ENCODE results near the gene SAMD4A.

Gene SAMD4A

DNA sequence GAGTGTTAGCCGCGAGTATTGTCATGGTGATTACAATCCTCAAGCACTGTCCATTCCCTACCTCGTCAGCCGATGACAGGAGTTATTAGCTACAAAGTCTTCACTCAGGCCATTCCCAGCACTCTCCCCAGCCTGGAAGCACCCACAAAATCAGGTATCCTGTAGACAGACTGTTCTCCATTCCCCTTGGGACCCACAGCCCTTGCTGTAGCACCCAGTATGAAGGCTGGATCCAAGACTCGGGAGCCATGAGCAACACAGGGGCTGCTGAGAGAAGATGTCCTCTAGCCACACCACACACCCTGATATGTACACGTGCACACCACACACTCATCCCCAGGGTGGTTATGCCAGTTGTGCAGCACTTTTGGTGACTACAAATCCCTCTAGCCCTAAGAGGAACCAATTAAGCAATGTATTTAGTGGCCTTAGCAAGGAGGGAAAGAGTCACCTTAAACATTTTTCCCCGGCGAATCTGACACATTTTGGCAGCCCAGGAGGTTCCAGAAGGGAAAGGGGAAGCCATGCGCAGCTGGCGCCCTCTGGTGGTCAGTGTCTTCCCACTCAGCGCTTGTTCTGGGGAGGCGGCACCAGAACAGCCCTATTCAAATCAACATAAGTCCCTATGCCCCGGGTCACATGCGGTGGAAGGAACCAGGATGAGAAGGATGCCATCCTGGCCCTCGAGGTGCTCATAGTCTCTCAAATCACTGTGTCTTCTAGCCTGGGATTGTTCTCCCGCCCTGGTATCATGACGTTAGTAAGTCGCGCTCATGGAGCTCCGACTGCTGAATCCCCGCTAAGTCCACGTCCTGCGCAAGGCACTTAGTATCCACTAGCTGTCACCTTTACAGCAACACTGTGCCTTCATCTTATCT, 238.8 kb downstream of the SAMD4A start:
- DNase-seq (ENCODE audit: low read depth, low spot score): peak; percentile 18
- no peak overlapping the region for H3K27ac ChIP-seq

DNA sequence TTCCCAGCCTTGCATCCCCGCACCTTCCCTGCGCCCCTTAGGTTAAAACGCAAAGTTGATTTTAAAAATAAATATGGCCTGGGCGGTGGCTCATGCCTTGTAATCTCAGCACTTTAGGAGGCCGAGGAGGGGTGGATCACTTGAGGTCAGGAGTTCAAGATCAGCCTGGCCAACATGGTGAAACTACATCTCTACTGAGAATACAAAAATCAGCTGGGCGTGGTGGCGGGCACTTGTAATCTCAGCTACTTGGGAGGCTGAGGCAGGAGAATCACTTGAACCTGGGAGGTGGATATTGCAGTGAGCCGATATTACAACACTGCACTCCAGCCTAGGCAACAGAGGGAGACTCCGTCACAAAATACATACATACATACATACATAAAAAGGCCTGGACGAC, 239.7 kb downstream of the SAMD4A start:
- no peak for DNase-seq (ENCODE audit: low read depth, low spot score)

DNA sequence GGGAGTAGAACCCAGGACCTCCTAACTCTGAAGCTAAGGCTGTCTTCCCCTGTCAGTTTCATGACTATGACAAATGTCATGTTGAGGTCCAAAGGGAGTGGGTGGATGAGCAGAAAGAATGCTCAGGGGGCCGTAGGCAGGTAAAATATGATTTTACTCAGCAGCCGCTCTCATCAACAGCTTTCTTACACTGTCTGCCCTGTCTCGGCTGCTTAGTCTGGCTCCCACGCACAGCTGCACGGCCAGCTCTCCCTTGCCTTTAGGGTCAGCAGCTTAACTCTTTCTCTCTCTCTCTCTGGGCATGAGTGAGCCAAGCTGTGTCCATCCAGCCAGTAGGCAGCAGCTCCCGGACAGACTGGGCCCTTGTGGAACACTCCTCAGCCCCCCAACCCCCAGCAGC, 240.5 kb downstream of the SAMD4A start:
- no peak for DNase-seq (ENCODE audit: low read depth, low spot score)
- no peak overlapping the region for H3K27ac ChIP-seq

More for the DNA sequence above, 239.7 kb downstream of the SAMD4A start:
- no peak overlapping the region for H3K27ac ChIP-seq

DNA sequence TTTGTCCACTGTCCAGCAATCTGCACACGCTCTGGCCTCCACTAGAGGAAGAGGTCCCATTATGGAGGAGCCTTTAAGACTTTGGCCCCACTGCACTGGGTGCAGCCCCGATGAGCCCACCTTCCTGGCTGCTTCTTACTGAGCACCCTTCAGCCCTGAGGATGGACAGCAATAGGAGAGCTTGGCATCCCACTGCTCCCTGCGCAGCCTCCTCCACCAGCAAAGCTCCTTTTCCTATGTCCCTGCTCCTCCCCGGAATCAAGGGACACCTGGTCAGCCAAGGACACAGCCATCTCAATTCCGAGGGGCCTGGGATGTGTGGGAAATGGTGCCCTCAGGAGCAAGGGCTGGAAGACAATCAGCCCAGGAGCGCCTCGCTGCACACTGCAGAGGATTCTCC, 241.0 kb downstream of the SAMD4A start:
- H3K27ac ChIP-seq: no peak overlapping the region
- no peak for DNase-seq (ENCODE audit: low read depth, low spot score)

DNA sequence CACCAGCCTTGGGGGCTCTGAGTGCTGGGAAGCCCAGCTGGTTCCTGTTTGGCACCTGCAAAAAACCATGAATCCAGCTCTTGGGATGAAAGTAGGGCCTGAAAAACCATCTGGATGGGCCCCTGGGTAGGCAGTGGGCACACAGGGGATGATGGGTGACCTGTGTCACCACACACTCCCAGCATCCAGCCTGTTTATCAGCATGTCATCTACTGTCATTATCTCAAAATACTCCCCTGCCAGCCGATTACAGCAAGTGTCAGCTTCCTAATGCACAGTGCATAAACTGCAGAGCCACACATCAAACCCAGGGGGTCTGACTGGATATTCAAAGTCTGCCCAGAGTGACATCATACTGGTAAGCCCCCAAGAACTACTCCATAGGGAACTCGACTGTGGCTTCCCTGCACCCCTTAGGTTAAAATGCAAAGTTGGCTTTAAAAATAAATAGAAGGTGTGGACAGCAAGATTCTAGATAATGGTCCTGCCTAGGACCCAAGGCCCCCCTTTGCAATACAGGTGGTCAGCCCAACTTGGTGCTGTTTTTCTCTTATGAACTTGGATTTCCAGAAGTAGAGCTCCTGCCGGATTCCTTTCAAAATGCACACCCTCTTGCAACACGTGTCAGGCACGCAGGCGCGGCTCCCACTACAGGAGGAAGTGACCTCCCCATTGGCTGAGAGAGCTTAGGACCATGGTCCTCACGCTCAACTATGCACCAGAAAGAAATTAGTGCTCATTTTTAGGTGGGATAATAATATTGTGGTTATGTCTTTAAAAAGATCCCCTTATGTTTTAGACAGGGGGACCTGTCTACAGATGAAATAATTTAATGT, 241.6 kb downstream of the SAMD4A start:
- DNase-seq (ENCODE audit: low read depth, low spot score): no peak
- no peak overlapping the region for H3K27ac ChIP-seq

DNA sequence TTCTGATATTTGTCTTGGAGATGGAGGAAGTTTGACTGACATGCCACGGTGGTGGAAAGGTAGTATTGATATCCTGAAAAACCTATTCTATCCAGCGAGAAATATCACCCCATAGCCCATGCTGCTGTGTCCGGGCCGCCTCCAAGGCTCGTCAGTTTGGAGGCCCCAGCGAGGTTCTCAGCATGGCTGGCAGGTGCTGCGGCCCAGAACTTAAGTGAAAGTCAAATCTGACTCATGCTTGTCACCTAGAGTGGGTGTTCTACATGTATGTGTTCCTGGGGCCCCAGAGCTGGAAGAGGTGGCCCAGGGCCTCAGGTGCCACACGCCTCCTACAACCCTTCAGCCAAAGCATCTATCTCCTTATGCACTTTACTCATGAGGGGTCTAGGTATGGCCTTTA, 242.8 kb downstream of the SAMD4A start:
- DNase-seq (ENCODE audit: low read depth, low spot score): no peak
- no peak overlapping the region for H3K27ac ChIP-seq

DNA sequence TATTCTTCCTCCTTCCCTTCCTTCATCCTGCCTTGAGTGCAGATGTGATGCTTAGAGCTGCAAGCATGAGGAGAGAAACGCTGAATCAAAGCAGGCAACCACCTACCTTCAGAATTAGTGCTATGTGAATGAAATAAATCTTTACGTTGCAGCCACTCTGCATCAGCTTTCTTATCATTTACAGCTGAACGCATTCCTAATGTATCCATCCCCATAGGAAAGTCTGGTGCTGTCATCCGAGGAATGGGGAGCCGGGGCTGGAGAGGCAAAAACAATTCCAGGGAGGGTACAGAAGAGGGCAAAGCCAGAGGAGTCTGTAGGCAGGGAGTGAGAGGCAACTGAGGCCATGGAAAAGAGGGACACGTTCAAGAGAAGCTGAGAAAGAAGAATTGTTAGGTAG, 245.7 kb downstream of the SAMD4A start:
- no peak overlapping the region for H3K27ac ChIP-seq
- DNase-seq (ENCODE audit: low read depth, low spot score): no peak

DNA sequence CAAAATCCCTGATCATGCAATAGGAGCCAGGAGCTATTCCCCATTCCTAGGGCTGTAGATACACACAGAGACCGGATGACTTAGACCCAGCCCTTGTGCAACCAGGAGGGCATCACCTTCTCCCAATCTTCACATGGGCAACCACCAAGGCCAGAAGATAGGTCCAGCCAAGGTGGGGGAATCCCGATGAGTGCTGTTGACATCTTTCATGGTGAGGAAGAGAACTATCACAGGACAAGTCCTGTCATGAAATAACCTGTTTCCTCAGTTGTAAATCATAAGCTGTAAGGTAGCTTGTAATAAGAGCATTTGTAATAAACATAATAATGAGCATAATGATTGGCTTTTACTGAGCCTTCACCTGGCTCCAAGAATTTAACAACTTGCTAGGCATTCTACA, 246.2 kb downstream of the SAMD4A start:
- no peak overlapping the region for H3K27ac ChIP-seq
- DNase-seq (ENCODE audit: low read depth, low spot score): peak; percentile 48

DNA sequence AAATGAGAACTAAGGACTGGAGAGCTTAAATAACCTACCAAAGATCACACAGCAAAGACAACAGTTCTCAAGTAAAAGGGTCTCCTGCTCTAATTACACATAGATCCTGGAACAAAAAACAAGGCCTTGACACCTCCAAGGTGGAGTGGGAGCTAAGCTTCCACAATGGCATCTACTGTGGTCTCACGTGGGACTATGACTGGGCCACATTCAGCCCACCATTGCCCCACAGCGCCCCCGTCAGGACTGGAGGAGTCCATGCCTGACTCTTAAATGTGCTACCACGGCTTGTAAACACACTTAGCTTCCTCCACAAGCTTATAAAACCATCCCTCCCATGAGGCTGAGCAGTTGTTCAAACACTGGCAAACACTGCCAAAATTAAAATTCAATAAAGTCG, 247.1 kb downstream of the SAMD4A start:
- no peak for DNase-seq (ENCODE audit: low read depth, low spot score)
- no peak overlapping the region for H3K27ac ChIP-seq

DNA sequence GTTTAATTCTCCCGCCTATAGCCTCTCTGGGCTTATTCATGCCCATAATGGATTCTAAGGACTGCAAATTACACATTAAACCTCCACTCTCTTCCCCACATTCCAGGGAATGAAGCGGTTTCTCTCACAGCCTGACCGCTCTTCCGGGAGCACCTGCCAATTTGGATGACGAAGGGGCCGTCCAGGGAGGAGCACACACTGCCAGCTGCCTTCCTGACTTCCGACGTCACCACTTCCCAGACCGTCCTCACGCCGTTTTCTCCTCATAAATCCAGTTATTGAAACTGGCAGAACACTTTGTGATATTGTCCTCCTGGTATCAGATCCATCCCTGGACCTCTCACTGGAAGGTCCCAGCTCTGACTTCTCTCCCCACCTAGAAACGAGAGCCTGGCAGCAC, 248.1 kb downstream of the SAMD4A start:
- H3K27ac ChIP-seq: no peak overlapping the region
- DNase-seq (ENCODE audit: low read depth, low spot score): no peak

DNA sequence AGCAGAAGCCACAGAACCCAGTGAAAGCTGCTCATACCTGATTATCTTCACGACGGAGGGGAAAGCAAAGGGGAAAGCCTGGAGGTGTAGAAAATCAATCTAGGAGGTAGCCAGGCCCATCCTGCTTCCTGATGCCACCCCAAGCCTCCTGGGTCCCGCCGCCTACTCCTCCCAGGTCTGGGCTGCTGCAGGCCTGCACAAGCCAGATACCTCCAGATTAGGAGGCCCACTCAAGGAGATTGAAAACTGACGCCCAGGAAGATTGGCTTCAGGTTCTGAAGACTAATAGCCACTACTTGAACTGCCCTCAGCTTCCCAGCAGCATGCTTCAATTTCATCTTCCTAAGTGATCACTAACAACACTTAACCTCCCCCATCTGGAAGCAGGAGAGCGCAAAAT, 248.6 kb downstream of the SAMD4A start:
- H3K27ac ChIP-seq: no peak overlapping the region
- DNase-seq (ENCODE audit: low read depth, low spot score): no peak

DNA sequence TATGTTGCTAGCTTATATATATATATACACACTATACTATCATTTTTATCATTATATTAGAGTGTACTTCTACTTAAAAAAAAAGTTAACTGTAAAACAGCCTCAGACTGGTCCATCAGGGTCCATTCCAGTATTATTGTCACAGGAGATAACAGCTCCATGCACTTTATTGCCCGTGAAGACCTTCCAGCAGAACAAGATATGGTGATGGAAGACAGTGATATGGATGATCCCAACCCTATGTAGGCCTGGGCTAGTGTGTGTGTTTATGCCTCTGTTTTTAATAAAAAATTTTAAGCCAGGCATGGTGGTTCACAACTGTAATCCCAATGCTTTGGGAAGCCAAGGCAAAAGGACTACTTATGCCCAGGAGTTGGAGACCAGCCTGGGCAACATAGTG, 249.5 kb downstream of the SAMD4A start:
- no peak for DNase-seq (ENCODE audit: low read depth, low spot score)
- H3K27ac ChIP-seq: no peak overlapping the region

DNA sequence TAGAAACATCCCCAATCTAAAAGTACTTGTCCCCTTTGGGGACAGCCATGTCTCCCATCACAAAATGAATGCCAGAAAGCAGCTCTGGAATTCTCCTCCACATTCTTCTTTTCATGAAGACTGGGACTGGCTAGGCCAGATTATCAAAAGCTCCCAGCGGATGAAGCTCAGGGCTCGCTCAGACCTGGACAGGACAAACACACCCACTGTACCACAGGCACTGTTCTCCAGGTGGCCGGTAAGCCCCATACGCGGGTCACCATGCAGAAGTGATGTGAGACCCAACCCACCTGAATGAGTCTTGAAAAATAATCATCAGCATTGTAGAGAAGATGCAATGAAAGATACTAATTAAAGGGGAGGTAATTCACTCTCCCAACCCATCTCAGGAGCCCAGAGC, 250.6 kb downstream of the SAMD4A start:
- H3K27ac ChIP-seq: no peak overlapping the region
- DNase-seq (ENCODE audit: low read depth, low spot score): no peak

DNA sequence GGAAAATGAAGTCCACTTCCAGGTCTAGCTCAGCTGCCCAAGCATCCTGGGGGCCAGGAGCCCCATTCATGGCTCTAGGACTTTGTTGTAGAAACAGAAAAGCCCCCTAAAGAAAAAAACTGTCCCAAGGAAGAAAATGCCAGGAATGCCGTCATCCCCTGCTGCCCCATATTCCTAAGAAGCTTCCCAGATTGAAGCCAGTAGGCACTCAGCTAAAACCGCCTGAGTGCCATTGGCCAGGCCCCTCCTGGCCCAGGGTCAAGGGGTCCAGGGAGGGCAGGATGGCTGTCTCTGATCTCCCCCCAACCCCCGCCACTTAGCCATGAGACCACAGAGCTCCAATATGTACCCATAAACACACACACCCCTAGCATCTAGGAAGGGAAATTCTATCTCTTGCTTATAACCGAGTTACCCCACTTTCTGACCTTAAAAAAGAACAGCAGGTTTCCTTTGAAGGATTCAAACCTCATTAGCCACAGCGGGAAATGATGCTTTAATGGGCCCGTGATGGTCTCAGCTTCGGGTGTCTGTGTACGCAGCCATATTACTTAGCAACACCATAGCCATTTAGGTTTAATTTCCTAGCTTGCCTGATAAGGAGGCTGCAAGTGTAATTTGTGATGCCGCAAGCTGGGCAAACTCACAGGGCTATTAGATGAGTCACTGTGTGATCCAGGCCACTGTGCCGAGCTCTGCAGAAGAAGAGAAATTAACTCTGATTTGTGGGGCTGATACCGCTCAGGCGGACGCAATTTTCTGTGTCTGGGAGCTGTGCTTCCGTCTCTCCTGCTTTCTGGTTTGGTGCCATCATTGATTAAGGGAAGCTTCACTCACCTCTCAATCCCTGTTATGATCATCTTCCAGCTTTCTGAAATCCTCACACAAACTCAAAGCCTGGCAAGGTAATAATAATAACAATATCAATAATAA, 251.5 kb downstream of the SAMD4A start:
- H3K27ac ChIP-seq: no peak overlapping the region

DNA sequence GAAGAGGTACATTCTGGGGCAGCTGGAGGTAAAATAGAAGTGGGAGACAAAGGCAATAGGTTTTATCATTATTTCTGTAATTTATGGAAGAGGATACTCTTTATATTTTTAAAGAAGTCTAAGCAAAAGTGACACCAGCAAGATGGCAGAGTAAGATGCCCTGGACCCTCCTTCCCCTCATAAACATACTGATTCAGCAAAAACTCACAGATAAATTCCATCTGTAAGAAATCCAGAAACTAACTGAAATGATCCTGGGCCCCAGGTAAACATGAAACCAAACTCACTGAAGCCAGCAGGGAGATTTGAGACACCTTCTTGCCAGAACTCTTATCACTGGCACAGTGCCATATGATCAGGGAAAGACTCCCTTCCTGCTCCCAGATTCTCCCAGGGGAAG, 255.8 kb downstream of the SAMD4A start:
- DNase-seq (ENCODE audit: low read depth, low spot score): no peak
- no peak overlapping the region for H3K27ac ChIP-seq

More for the DNA sequence above, 251.5 kb downstream of the SAMD4A start:
- DNase-seq (ENCODE audit: low read depth, low spot score): no peak

DNA sequence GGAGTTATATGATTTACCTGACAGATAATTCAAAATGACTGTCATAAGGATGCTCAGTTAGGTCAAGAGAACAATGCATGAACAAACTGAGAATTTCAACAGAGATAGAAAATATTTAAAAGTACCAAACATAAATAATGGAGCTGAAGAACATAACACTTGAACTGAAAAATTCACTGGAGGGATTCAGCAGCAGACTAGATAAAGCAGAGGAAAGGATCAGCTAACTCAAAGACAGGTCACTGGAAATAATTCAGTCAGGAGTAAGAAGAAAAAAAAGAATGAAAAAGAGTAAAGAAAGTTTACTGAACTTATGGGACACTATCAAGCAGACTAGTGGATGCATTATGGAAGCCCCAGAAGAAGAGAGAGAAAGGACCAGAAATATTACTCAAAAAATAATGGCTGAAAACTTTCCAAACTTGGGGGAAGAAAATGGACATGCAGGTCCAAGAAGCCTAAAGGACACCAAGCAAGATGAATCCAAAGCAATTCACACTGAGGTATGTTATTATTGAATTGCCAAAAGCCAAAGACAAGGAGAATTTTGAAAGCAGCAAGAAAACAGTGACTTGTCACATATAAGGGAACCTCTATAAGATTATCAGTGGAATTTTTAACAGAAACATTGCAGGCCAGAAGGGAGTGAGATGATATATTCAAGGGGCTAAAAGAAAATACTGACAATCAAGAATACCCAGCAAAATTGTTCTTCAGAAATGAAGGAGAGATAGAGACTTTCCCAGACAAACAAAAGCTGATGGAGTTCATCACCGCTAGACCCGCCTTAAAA, 257.0 kb downstream of the SAMD4A start:
- DNase-seq (ENCODE audit: low read depth, low spot score): no peak
- no peak overlapping the region for H3K27ac ChIP-seq

DNA sequence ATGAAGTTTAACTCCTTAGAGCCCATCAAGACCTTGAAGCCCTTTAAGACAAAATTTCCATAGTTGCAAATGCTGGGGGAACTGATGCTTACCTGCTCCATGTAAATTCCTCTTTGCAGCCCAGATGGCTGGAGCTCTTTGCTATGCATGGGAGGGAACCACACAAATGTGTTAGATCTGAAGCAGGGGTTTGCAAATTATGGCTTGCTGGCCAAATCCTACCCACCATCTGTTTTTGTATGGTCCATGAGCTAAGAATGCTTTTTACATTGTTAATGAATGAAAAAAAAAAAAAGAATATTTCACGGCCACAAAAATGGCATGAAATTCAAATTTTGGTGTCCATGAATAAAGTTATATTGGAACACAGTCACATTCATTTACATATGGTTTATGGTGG, 261.1 kb downstream of the SAMD4A start:
- H3K27ac ChIP-seq: no peak overlapping the region

DNA sequence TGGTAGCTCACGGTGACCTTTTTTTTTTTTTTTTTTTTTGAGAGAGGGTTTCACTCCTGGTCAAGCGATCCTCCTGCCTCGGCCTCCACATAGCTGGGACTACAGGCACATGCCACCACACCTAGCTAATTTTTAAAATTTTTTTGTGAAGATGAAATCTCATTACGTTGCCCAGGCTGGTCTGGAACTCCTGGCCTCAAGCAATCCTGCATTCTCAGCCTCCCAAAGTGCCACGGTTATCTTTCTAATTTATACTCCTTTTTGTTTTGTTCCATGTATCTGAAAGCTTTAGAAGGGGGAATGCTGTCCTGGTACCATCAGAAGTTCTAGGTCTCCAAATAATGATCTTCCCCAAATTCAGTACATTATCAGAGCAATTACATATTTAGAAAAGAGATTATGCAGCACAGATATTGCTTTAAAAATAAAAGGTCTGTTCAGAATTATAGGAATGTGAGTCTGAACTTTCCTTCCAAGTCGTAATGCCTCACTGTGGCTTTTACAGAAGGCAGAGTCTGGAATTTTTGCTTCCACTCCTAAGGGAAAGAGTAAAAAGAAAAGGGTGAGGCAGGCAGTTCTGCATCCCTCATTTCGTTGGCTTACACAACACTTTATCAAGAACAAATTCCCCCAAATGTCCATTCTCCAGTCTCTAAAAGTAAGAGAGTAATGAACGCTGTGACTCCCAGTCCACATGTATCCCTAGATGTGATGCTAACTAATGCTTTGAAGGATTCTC, 262.7 kb downstream of the SAMD4A start:
- DNase-seq (ENCODE audit: low read depth, low spot score): no peak
- no peak overlapping the region for H3K27ac ChIP-seq

More for the DNA sequence above, 261.1 kb downstream of the SAMD4A start:
- no peak for DNase-seq (ENCODE audit: low read depth, low spot score)

DNA sequence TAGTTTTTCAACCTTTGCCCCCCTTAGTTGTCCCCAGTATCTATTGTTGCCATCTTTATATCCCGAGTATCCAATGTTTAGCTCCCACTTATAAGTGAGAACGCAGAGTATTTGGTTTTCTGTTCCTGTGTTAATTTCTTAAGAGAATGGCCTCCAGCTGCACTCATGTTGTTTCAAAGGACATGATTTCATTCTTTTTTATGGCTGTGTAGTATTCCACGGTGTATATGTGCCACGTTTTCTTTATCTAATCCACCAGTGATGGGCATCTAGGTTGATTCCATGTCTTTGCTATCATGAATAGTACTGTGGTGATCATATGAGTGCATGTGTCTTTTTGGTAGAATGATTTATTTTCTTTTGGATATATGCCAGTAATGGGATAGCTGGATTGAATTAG, 263.7 kb downstream of the SAMD4A start:
- H3K27ac ChIP-seq: no peak overlapping the region
- no peak for DNase-seq (ENCODE audit: low read depth, low spot score)
